NCI-H748 (cell line): ENCODE measurements around the gene PIH1D1.

ENCODE experiments used
- DNase-seq: peaks from one replicate; lab custom pipeline; 2025; ENCODE audit not compliant: unreplicated experiment; lab: John Stamatoyannopoulos, UW

PIH1D1 gene

DNA sequence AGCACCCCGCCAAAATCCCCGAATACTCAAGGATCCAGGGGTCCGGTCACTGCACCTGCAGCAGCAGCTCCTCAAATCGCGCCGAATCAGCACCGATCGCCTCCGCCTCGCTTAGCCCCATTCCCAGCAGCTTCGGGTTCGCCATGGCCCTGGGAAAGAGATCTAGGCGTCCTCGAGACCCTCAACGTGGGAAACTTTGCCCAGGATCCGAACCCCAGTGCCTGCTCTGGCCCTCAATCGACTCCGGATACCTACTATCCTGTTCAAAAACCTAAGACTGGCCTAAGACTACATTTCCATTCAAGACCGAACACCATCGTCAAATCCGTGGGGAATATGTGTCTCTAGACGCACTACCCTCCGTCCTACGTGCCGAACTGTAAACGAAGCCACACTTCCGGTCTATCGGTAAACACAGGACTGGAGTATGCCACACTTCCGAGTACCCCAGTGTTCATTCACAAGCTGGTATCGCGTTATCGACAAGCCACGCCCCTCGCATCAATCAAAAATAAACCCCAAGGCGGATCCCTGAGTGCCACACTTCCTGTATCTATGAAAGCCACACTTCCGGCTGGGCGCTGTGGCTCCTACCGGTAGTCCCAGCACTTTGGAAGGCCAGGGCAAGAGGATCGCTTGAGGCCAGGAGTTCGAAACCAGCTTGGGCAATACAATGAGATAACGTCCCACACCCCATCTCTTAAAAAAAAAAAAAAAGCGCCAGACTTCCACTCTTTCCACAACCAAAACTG, at the start of gene PIH1D1:
Gene PIH1D1, minus strand, starts transcription at position 385 of the 752 bp plus-strand sequence. Its CDS starts 240 bp downstream, at position 145.
- DNase-seq = peak; percentile 100

- no peak for DNase-seq
Observed at GRCh38 chr19:49499030-49499670, 47.5 kb upstream of the PIH1D1 start.

DNA sequence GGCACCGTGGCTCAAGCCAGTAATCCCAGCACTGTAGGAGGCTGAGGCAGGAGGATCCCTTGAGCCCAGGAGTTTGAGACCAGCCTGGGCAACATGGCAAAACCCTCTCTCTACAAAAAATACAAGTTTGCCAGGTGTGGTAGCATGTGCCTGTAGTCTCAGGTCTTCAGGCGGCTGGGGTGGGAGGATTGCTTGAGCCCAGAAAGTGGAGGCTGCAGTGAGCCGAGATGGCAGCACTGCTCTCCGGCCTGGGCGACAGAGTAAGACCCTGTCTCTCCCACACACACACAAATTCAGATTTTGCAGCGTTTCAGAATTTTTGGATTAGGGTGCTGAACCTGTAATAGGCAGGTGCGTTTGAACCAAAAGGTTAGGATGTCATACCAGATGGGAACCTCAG, 46.9 kb upstream of the PIH1D1 start:
- no peak for DNase-seq

- no peak for DNase-seq
Observed at GRCh38 chr19:49497789-49498103, 46.1 kb upstream of the PIH1D1 start.

- peak; percentile 49 for DNase-seq
Observed at GRCh38 chr19:49497047-49497788, 45.6 kb upstream of the PIH1D1 start.

DNA sequence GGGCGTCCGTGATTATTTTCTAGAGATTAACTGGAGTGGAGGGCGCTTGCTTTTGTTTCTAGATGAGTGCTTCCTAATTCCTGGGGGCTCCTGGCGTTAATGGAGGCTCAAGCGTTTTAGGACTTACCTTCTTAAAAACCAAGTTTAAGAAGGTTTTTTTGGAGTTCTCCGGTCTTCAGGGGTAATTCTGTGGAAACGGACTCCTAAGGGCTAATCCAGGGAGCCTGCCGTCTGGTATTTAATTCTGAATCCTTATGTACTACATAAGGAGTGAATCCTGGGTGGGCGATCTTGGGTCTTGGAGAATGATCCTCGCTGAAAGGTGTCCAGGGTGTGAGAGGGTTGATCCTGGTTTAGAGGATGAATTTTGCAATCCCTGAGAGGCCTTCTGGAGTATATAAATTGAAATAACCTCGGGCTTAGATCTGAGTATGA, 45.0 kb upstream of the PIH1D1 start:
- no peak for DNase-seq

DNA sequence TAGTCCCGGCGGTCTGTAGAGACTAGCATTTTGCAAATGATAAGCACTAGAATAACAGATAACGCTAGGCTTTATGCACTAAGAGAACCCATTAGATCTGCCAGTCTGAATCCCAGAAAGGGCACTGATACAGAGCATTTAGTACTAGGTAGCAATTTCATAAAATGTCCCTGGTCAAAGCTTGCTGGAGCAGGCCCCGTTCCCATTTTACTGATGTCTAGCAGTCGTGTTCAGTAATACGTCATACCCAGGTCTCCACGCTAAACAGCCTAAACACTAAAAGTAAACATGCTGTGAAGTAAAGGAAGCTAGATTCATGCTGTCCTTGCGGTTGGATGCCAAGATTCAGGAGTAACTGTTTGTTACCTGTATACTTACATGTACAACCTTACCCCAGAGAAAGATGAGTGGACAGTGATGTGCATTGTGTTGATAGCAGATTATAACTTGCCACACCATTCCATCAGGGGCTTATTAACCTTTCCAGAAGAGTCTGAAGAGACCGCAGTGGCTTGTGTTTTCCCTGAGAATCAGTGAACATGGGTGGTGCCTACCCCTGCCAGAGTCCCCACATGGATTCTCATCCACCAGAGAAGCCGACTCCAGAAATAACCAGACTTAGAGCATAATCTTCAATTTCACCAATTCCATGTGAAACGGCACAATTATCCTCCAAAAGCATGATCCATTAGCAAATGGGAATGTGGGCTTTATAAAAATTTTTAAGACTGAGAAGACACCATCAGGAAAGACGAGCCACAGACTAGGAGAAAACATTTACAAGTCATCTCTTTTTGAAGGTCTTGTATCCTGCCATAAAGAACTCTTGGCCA, 41.2 kb upstream of the PIH1D1 start:
- DNase-seq = no peak

GRCh38 chr19:49491804-49492572, 40.4 kb upstream of the PIH1D1 start:
- no peak for DNase-seq

- DNase-seq = no peak
Observed at GRCh38 chr19:49491030-49491803, 39.6 kb upstream of the PIH1D1 start.

DNA sequence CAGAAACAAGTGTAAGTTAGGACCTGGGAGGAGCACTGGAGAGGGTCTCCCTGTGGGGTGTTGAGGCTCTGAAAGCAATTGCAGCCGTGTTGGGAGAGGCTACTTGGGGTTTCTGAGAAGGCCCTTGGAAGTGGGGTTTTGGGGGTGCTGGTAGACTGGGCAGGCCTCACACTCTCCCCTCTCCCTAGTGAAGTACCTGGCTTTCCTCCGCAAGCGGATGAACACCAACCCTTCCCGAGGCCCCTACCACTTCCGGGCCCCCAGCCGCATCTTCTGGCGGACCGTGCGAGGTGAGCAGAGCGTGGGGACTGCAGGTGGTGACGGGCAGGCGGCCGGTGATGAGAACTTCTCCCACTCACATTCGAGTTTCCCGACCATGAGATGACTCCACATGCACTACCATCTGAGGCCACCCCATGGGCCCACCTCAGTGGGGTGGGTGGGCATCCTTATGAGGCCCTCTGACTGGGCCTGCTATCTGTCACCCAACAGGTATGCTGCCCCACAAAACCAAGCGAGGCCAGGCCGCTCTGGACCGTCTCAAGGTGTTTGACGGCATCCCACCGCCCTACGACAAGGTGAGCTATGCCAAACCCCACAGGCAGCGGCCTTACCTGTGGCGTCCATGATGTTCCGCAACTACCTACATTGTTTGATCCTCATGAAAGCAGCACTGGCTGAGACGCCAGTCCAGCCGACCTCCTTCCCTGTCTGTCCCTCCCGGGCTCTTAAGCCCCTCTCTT, 38.8 kb upstream of the PIH1D1 start:
- no peak for DNase-seq

GRCh38 chr19:49489601-49490167, 38.1 kb upstream of the PIH1D1 start:
- no peak for DNase-seq

- DNase-seq = no peak
Observed at GRCh38 chr19:49488863-49489537, 37.4 kb upstream of the PIH1D1 start.

GRCh38 chr19:49488046-49488862, 36.6 kb upstream of the PIH1D1 start:
- DNase-seq = peak; percentile 40

- peak; percentile 100 for DNase-seq
Observed at GRCh38 chr19:49487277-49488045, 35.8 kb upstream of the PIH1D1 start, which contains the start of gene RPL13A. Gene RPL13A, plus strand, starts transcription at chr19:49487608. Its CDS starts 22 bp downstream, at chr19:49487630.

GRCh38 chr19:49486710-49487276, 35.2 kb upstream of the PIH1D1 start:
- no peak for DNase-seq

DNA sequence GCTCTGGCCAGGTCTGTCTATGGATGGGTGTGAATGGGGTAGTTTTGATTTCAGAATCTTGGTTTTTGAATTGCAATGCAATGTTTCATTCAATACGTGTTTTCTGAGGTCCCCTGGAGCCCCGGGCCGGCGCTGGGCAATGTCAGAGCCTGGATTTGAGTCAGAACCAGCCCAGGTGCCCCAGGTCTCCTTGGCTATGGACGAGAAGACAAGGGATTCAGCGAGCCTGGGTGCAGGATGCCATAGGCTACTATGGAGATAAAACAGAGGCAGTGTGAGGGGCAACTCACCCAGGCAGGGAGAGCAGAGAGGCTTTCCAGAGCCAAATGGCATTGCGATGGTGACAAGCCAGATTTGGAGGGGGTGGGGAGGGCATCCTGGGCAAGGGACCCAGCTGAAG, 34.6 kb upstream of the PIH1D1 start:
- DNase-seq = no peak
